Measurements from ENCODE around the gene SLC1A2. TPM values are rescaled to one million over a fixed set of nuclear protein-coding genes. Genes with fewer than 3 reads are reported as not detected.

Gene SLC1A2
- total RNA-seq, 1 experiment from 2014 or later = 0.50 TPM

DNA sequence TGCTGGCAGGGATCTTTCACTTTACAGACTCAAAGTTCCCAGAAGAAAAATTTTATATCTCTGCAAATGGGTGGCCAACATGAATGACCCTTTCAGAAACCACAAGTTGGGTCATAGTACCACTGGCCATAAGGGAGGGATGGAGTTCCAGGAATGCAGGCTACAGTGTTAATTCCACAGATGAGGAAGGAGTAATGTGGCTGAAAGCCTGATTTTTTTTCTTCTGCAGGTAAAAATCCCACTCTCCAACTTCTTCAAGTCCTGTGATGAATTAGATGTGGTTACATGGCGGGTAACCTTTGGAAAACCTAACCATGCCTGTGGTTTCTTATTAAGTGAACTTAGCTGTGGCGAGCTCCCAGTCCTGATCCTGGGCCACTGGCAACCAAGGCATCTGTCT, 103.2 kb downstream of the SLC1A2 start:
- H3K23ac ChIP-seq (ENCODE audit: insufficient read length, low read depth, low read length) = no peak overlapping the region
- no peak overlapping the region for H2BK15ac ChIP-seq (ENCODE audit: low read depth, low read length)
- H3K14ac ChIP-seq (ENCODE audit: insufficient read depth, low read length) = no peak overlapping the region
- H3K23me2 ChIP-seq (ENCODE audit: insufficient read length, low read depth, low read length, poor library complexity, severe bottlenecking) = no peaks in the 10 kb centered on the region
- DNase-seq = no peak
- no peaks in the 10 kb centered on the region for H3K79me1 ChIP-seq (ENCODE audit: insufficient read depth, low read depth, low read length, poor library complexity, severe bottlenecking)
- no peak overlapping the region for H4K91ac ChIP-seq (ENCODE audit: insufficient read length, low read depth, low read length)
- no peak overlapping the region for H2BK5ac ChIP-seq (ENCODE audit: insufficient read length, low read length)
- H2AFZ ChIP-seq (ENCODE audit: low read length) = no peak overlapping the region
- H2BK120ac ChIP-seq (ENCODE audit: low read depth, low read length, poor library complexity, severe bottlenecking) = no peak overlapping the region
- Mint-ChIP-seq H3K4me3 (no peak overlapping the region), H3K4me1 (peaks cover 4 to 9% of the 10 kb centered on the region in 2 experiments; a peak in 3 of 4 replicates), H3K36me3 (ENCODE audit: insufficient read depth in 1 of 3, low read depth in 3 of 3) (no peaks in the 10 kb centered on the region), H3K9me3 (no peaks in the 10 kb centered on the region), H3K27me3 (ENCODE audit: low read depth) (no peaks in the 10 kb centered on the region), H3K27ac (no peak overlapping the region)
- H3K79me2 ChIP-seq (ENCODE audit: insufficient read depth, low read length) = no peaks in the 10 kb centered on the region
- H3K56ac ChIP-seq (ENCODE audit: insufficient read length, low read depth, low read length) = no peak overlapping the region
- no peak overlapping the region for H2BK20ac ChIP-seq (ENCODE audit: low read depth, low read length, poor library complexity, severe bottlenecking)
- no peak overlapping the region for H2AK5ac ChIP-seq (ENCODE audit: insufficient read length, low read length)
- no peak overlapping the region for H3K4ac ChIP-seq (ENCODE audit: low read depth, low read length)
- no peak overlapping the region for H4K8ac ChIP-seq (replicated peaks; ENCODE audit: insufficient read length, low read depth, low read length)
- H2BK12ac ChIP-seq (ENCODE audit: insufficient read length, low read depth, low read length) = no peak overlapping the region
- no peak overlapping the region for H4K5ac ChIP-seq (ENCODE audit: insufficient read length, low read depth, low read length)
- H3K18ac ChIP-seq (ENCODE audit: insufficient read length, low read depth, low read length) = no peak overlapping the region
- no peak overlapping the region for H3K4me2 ChIP-seq (ENCODE audit: insufficient read depth, insufficient read length, low read length)
- no peaks in the 10 kb centered on the region for H3K9me3 ChIP-seq (ENCODE audit: control insufficient read depth, low read depth, low read length)
- TF ChIP-seq CTCF (conservative IDR thresholded peaks at IDR 0.05) = no peak
- no peak overlapping the region for H3T11ph ChIP-seq (ENCODE audit: low read length)
- no CpG with 5 or more reads among the region's 2 CpGs for WGBS (ENCODE audit: extremely low coverage, insufficient read length, low lambda C conversion rate)
- H3K9ac ChIP-seq (ENCODE audit: extremely low read depth, insufficient read length, low read length) = no peak overlapping the region
- no peak overlapping the region for H3K27ac ChIP-seq (ENCODE audit: insufficient read length, low read depth, low read length)
- no peaks in the 10 kb centered on the region for H3K4me1 ChIP-seq (ENCODE audit: insufficient read depth, low read length)
- H3K27me3 ChIP-seq (ENCODE audit: insufficient read depth, low read length) = no peaks in the 10 kb centered on the region
- H4K20me1 ChIP-seq (ENCODE audit: control insufficient read depth, insufficient read depth, insufficient read length) = no peaks in the 10 kb centered on the region

Data from H9 (cell line).